ENCODE results near the gene SLC39A8.

SLC39A8 gene

DNA sequence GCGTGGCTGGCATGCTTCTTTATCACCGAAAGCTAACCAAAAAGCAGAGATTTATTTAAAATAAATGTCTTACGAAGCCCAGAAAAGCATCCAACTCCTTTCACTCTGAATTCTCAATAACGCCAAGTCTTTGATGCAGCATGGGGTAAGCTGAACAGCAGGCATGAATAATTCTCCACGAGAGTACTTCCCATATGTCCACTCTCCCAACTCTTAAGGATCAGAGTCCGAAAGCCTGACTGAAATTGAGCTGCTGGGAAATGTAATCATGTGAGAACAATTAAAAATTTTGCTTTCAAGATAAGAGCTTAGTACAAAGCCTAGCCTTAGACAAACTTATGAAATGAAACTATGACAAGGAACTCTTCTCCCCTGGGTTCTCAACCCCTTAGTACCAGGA lies 7.5 kb upstream of the SLC39A8 start:
- CTCF ChIA-PET = interaction anchor here (0.9 kb wide), 1 partner anchor 748 kb away, joined by 3 read pairs; no protein-coding TSS in a partner anchor
- H3K27ac ChIP-seq (ENCODE audit: extremely low read depth, low read depth, low read length) = no peak overlapping the region
- no peaks in the 10 kb centered on the region for H3K36me3 ChIP-seq (ENCODE audit: control insufficient read depth in 2 of 2, insufficient read depth in 1 of 2, low read length in 2 of 2)
- no peak overlapping the region for H3K4me3 ChIP-seq (ENCODE audit: low read depth, low read length)
- TF ChIP-seq ZNF549 (tag by site-specific recombination; IDR thresholded peaks at IDR 0.05) = no peak
- TF ChIP-seq, protein P1, sequence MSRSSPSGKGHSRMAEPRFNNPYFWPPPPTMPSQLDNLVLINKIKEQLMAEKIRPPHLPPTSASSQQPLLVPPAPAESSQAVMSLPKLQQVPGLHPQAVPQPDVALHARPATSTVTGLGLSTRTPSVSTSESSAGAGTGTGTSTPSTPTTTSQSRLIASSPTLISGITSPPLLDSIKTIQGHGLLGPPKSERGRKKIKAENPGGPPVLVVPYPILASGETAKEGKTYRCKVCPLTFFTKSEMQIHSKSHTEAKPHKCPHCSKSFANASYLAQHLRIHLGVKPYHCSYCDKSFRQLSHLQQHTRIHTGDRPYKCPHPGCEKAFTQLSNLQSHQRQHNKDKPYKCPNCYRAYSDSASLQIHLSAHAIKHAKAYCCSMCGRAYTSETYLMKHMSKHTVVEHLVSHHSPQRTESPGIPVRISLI (tag by site-specific recombination; IDR thresholded peaks at IDR 0.05) = no peak
- no peak for TF ChIP-seq ZNF645 (tag by site-specific recombination; IDR thresholded peaks at IDR 0.05)
- TF ChIP-seq ZNF660 (tag by site-specific recombination; IDR thresholded peaks at IDR 0.05) = no peak
- TF ChIP-seq ZNF830 (tag by site-specific recombination; IDR thresholded peaks at IDR 0.05; ENCODE audit: low read depth) = no peak
- POLR2A ChIA-PET = no interaction called here
- no peaks in the 10 kb centered on the region for H3K4me1 ChIP-seq (ENCODE audit: control insufficient read depth, insufficient read depth, low read length)
- no peaks in the 10 kb centered on the region for H3K9me3 ChIP-seq (ENCODE audit: control insufficient read depth, insufficient read depth, low read depth, low read length)

DNA sequence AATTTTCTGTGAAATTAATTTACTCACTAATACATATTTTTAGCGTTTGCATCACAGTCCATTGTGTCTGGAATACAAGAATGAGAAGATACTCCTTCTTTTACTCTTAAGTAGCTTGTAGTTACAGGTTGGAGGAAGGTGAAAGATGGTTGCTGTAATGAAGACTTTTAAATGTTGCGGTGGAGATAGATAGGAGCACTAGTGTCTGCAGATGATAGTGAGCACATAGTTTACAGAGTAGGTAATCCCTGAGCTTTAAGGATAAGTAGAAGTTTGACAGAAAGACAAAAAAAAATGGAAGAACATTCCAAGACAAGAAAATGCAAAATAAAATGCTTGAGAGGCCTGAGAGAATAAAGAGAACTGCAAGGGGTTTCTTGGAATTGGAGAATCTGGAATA lies 5.4 kb upstream of the SLC39A8 start:
- TF ChIP-seq ZBTB44 (tag by site-specific recombination; IDR thresholded peaks at IDR 0.05) (no peak), KLF10 (tag by site-specific recombination; IDR thresholded peaks at IDR 0.05) (no peak), KLF8 (tag by site-specific recombination; IDR thresholded peaks at IDR 0.05) (no peak), ZNF660 (tag by site-specific recombination; IDR thresholded peaks at IDR 0.05) (no peak), ZNF530 (tag by site-specific recombination; IDR thresholded peaks at IDR 0.05; ENCODE audit: low read depth) (no peak)
- TF ChIP-seq, protein P2, sequence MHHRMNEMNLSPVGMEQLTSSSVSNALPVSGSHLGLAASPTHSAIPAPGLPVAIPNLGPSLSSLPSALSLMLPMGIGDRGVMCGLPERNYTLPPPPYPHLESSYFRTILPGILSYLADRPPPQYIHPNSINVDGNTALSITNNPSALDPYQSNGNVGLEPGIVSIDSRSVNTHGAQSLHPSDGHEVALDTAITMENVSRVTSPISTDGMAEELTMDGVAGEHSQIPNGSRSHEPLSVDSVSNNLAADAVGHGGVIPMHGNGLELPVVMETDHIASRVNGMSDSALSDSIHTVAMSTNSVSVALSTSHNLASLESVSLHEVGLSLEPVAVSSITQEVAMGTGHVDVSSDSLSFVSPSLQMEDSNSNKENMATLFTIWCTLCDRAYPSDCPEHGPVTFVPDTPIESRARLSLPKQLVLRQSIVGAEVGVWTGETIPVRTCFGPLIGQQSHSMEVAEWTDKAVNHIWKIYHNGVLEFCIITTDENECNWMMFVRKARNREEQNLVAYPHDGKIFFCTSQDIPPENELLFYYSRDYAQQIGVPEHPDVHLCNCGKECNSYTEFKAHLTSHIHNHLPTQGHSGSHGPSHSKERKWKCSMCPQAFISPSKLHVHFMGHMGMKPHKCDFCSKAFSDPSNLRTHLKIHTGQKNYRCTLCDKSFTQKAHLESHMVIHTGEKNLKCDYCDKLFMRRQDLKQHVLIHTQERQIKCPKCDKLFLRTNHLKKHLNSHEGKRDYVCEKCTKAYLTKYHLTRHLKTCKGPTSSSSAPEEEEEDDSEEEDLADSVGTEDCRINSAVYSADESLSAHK (tag by site-specific recombination; IDR thresholded peaks at IDR 0.05) = no peak
- no peak overlapping the region for H3K27ac ChIP-seq (ENCODE audit: extremely low read depth, low read depth, low read length)
- ChIA-PET CTCF (no interaction called here), POLR2A (no interaction called here)
- H3K4me3 ChIP-seq (ENCODE audit: low read depth, low read length) = no peak overlapping the region
- H3K9me3 ChIP-seq (ENCODE audit: control insufficient read depth, insufficient read depth, low read depth, low read length) = no peaks in the 10 kb centered on the region
- H3K4me1 ChIP-seq (ENCODE audit: control insufficient read depth, insufficient read depth, low read length) = no peaks in the 10 kb centered on the region
- no peaks in the 10 kb centered on the region for H3K36me3 ChIP-seq (ENCODE audit: control insufficient read depth in 2 of 2, insufficient read depth in 1 of 2, low read length in 2 of 2)

DNA sequence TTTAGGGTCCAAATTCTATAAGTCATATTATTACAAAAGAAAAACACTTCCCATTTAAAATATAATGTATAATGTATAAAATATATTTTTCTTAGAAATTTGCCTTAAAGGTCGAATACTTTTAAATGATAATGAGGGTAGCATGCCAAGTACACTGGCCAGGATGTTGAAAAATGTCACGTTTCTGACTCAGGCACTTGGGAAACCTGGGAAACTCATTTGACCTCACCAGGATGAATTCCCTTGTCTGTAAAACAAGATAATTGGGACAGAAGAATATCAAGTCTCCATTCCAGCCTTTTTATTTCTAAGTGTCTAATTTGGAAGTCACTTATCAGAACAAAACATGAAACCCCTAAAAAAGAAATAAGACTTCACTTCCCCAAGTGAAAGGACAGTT lies 3.4 kb upstream of the SLC39A8 start:
- no peak overlapping the region for H3K27ac ChIP-seq (ENCODE audit: extremely low read depth, low read depth, low read length)
- TF ChIP-seq ZNF148 (tag by site-specific recombination; IDR thresholded peaks at IDR 0.05; ENCODE audit: borderline replicate concordance) = no peak
- no peak for TF ChIP-seq ZNF558 (tag by site-specific recombination; IDR thresholded peaks at IDR 0.05)
- no peak for TF ChIP-seq ZNF223 (tag by site-specific recombination; IDR thresholded peaks at IDR 0.05)
- no peak for TF ChIP-seq SCRT2 (tag by site-specific recombination; IDR thresholded peaks at IDR 0.05)
- TF ChIP-seq TSHZ1 (tag by site-specific recombination; IDR thresholded peaks at IDR 0.05; ENCODE audit: borderline replicate concordance) = no peak
- TF ChIP-seq ZNF132 (tag by site-specific recombination; IDR thresholded peaks at IDR 0.05; ENCODE audit: borderline replicate concordance) = no peak
- TF ChIP-seq FEZF1 (tag by site-specific recombination; IDR thresholded peaks at IDR 0.05) = no peak
- TF ChIP-seq ZNF530 (tag by site-specific recombination; IDR thresholded peaks at IDR 0.05; ENCODE audit: low read depth) = no peak
- no peak for TF ChIP-seq YY2 (tag by site-specific recombination; IDR thresholded peaks at IDR 0.05)
- no peak for TF ChIP-seq ZXDB (tag by site-specific recombination; IDR thresholded peaks at IDR 0.05)
- no peak for TF ChIP-seq ZNF791 (tag by site-specific recombination; IDR thresholded peaks at IDR 0.05)

More for the DNA sequence above, 3.4 kb upstream of the SLC39A8 start:
- H3K4me3 ChIP-seq (ENCODE audit: low read depth, low read length) = no peak overlapping the region
- ChIA-PET CTCF (no interaction called here), POLR2A (no interaction called here)
- no peaks in the 10 kb centered on the region for H3K9me3 ChIP-seq (ENCODE audit: control insufficient read depth, insufficient read depth, low read depth, low read length)
- no peaks in the 10 kb centered on the region for H3K4me1 ChIP-seq (ENCODE audit: control insufficient read depth, insufficient read depth, low read length)
- no peaks in the 10 kb centered on the region for H3K36me3 ChIP-seq (ENCODE audit: control insufficient read depth in 2 of 2, insufficient read depth in 1 of 2, low read length in 2 of 2)
